Skeletal muscle cell (primary cell): ENCODE results near the gene CDC16.
"Not testable (repeated sequence)": the region's sequence is repeated elsewhere in the genome, so short reads cannot be mapped to it uniquely, and the experiment has no call there.

Source experiments
- DNase-seq: peaks from one replicate; pipeline ENCODE4 v3.0.0-alpha.2; 2010; ENCODE audit warnings: low read depth
- H3K4me3 ChIP-seq: 2 replicates; pipeline ENCODE4 v1.5.1; 2011; ENCODE audit warnings: low read depth, mild to moderate bottlenecking, control low read depth, low read length, moderate library complexity

CDC16 gene

DNA sequence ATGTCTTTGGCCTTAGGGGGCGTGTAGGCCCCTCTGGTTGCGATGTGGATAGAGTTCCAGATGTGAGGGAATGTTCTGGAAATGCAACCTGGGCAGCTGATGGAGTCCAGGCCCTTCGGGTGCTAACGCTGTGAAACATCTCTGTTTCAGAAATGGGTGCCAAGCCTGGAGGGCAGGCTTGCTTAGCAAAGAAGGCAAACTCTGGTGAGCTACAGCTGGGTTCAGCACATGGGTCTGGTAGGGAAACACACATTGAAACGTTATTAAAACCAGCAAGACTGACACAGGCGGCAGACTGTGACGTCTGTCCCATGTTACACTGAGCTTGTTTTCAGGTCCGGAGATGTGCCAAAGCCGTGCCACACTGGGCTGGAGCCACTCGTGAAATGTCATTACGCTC is 8.6 kb upstream of the CDC16 start:
- no peak overlapping the region for H3K4me3 ChIP-seq
- no peak for DNase-seq

GRCh38 chr13:114226699-114227323 is 7.9 kb upstream of the CDC16 start:
- H3K4me3 ChIP-seq = no peak overlapping the region
- DNase-seq = peak; percentile 32

DNA sequence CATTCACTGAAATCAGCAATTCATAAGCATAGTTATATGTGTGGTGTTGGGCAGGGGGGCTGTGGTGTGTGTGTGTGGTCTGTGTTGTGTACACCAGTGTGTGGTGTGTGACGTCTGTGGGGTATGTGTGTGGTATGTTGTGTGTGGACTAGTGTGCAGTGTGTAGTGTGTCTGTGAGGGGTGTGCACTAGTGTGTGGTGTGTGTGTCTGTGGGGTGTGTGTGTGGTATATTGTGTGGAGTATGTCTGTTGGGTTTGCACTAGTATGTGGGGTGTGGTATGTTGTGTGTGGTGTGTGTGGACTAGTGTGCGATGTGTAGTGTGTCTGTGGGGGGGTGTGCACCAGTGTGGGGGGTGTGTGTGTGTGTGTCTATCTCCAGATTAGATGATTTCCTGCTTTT is 7.2 kb upstream of the CDC16 start:
- no peak for DNase-seq
- H3K4me3 ChIP-seq = no peak overlapping the region

GRCh38 chr13:114228176-114228575 is 6.5 kb upstream of the CDC16 start:
- no peak overlapping the region for H3K4me3 ChIP-seq
- DNase-seq = no peak

DNA sequence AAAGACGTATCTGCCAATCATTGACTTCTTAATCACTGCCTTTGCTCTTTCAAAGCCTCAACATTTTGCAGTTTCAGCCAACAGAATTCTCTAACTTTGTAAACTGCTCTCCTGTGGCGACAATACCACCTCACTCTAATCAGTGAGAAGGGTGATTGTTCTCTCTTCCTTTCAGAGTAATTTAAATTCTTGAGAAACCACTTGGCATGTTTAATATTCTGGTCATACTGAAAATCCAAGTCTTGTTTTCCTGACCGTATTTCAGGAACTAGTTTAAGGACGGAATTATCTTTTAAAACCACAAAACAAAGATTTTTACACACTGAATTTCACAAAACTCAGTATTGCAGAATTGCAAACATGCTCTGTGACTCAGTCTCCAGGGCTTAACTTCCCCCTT is 5.2 kb upstream of the CDC16 start:
- no peak for DNase-seq
- no peak overlapping the region for H3K4me3 ChIP-seq

DNA sequence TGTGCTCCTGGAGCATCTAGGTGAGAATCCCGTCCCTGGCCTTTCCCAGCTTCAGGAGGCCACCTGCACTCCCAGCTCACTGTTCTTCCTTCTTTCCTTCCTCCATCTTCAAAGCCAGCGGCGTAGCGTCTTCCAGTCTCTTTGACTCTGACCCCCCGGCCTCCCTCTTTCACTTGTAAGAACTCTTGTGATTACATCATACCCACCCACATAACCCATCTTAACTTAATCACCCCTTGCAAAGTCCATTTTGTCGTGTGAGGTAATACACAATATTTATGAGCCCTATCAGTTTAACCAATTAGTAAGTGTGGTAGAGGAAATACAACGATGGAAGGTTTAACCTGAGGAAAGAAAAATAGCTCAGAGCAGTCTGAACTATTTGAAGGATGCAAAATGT is 4.6 kb upstream of the CDC16 start:
- no peak overlapping the region for H3K4me3 ChIP-seq
- peak; percentile 31 for DNase-seq

DNA sequence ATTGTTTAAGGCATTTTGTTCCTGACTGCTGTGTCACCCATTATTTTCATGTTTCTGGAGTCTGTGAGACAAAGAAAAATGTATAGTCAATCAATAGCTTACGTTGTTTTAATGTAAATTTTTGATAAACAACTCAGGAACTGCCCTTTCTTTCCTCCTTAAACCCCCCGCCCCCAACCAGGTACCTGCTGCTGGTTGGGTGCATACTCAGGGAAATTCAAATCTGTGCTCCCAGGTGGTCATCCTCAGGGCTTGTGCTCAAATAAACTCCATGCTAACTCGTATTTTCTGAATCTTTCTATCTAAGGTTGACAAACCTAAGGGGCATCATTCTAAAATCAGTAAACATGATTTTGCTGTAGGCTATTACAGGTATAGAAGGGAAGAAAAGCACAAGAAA is 4.1 kb upstream of the CDC16 start:
- DNase-seq = no peak

GRCh38 chr13:114231886-114232285 is 2.8 kb upstream of the CDC16 start:
- no peak for DNase-seq
- H3K4me3 ChIP-seq = no peak overlapping the region

More for the DNA sequence above, 4.1 kb upstream of the CDC16 start:
- no peak overlapping the region for H3K4me3 ChIP-seq

- DNase-seq = no peak
- peak overlapping the region; percentile 94 for H3K4me3 ChIP-seq
These were observed 442 bp upstream of the CDC16 start for GRCh38 chr13:114234266-114234644.

DNA sequence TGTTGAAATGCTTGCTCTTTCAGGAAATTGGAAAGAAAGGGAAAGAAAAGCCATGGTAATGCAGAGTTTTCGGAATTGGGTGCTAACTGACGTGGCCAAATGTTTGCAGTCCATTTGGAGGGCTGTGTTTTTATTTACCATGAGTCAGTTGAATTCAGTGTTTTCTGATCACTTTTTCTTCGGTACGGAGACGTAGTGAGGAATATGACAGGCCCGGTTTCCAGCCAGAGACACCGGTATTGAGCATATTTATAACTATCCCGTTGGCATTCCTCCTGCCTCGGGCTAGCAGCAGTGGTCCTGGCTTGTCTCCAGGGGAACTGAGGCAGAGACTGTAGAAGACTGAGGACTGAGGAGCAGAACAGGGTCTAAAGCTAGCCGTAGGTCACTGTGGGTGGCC is 1.0 kb downstream of the CDC16 start:
- DNase-seq = no peak
- peak overlapping the region; percentile 94 for H3K4me3 ChIP-seq

DNA sequence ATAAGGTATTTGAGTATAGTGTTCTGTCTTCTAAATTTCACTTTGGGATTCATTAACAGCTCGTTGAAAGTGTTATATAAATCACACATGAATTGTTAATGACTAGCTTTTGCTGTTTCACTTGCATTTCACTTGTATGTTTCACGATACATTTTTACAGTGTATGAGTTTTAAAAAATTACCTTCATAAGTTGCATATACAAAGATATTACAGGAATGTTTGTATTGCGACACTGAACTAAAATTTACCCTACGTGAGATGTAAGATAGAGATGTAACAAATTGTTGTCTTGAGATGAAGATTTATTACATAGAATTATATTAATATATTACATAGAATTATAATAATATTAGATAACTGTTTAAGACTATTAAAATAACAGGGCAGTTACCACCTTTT is 1.5 kb downstream of the CDC16 start:
- no peak for DNase-seq
- H3K4me3 ChIP-seq = peak overlapping the region; percentile 94

DNA sequence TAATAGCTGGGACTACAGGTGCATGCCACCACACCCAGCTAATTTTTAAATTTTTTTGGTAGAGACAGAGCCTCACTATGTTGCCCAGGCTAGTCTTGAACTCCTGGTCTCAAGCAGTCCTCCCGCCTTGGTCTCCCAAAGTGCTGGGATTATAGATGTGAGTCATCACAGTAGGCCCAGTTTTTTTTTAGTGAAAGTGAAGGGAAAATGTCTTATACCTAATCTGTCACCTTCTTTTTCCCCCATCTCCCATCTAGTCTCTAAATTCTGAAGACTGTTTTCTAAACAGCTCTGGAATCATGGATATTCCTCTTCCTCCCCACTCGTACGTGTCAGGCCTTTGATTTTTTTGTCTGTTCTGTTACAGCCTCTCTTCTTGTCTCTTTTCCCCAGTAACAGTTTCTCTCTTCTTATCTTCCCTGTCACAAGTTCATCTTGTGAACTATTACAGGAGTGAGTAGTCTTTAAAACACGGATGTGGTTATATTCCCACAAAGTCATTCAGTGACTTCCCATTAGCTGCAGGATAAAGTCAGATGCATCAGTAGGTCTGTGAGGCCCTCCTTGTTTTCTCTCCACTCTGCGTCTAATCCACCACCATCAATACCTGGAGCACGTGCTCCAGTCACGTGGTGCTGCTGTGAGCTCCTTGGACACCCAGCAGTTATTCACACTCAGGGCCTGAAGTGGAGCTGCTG is 2.9 kb downstream of the CDC16 start:
- no peak overlapping the region for H3K4me3 ChIP-seq
- no peak for DNase-seq

GRCh38 chr13:114241918-114242317 is 7.2 kb downstream of the CDC16 start:
- DNase-seq = no peak

DNA sequence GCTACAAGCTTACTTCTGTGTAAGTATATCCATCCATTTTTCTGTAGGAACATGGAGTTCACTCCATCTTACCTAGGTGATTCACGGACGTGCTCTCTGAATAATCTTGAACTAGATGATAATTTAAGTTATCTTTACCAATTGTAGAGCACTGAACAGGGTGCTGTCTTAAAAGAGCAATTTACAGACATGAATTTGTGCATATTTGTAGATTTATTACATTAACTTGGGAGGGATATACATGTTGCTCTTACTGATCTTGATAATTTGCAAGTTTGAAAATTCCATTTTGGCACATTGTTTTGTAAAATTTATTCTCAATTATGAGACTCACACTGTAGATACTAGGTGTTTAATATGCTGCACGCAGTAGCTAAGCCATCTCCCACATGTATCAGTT is 9.3 kb downstream of the CDC16 start:
- no peak overlapping the region for H3K4me3 ChIP-seq
- DNase-seq = no peak

More at GRCh38 chr13:114241918-114242317, 7.2 kb downstream of the CDC16 start:
- H3K4me3 ChIP-seq = no peak overlapping the region

DNA sequence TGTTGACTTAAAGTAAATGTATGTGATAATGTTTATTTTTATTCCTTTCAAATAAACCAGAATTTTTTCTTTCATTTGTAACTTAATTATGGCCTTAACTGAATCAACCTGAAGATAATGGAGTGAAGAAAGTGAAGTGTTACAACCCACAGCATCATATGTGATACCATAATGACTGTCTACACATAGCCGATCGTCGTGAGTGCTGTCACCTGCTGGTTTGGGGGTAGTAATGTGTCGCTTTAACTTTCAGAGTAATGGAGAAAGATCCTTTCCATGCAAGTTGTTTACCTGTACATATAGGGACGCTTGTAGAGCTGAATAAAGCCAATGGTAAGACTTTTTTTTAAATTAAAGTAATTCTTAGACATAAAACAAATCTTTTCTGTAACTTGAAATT is 9.9 kb downstream of the CDC16 start:
- no peak overlapping the region for H3K4me3 ChIP-seq
- no peak for DNase-seq

GRCh38 chr13:114248011-114248410 is 13.3 kb downstream of the CDC16 start:
- H3K4me3 ChIP-seq = no peak overlapping the region
- DNase-seq = no peak

DNA sequence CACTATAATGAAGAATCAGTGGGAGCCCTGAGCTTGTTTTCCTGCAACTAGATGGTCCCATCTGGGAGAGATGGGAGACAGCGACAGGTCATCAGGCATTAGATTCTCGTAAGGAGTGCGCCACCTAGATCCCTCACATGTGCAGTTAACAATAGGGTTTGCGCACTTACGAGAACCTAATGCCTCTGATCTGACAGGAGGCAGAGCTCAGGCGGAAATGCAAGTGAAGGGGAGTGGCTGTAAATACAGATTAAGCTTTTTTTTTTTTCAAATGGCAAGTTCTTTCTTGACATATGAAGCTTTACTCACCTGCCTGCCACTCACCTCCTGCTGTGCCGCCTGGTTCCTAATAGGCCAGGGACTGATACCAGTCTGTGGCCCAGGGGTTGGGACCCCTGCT is 14.4 kb downstream of the CDC16 start:
- DNase-seq = no peak

DNA sequence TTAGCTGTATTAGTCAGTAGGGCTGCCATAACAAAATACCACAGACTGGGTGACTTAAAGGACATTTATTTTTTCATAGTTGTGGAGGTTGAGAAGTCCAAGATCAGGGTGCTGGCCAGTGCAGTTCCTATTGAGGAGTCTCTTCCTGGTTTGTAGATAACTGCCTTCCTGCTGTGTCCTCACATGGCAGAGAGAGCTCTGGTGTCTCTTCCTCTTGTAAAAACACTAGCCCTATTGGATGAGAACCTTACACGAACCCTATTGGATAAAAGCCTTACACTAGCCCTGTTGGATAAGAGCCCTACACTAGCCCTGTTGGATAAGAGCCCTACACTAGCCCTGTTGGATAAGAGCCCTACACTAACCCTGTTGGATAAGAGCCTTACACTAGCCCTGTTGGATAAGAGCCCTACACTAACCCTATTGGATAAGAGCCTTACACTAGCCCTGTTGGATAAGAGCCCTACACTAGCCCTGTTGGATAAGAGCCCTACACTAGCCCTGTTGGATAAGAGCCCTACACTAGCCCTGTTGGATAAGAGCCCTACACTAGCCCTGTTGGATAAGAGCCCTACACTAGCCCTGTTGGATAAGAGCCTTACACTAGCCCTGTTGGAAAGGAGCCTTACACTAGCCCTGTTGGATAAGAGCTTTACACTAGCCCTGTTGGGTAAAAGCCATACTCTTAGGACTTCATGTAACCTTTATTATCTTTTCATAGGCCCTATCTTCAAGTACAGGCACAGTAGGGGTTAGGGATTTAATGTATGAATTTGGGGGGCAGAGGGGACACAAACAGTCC is 17.1 kb downstream of the CDC16 start:
- not testable (repeated sequence) for DNase-seq, H3K4me3 ChIP-seq

More for the DNA sequence above, 14.4 kb downstream of the CDC16 start:
- no peak overlapping the region for H3K4me3 ChIP-seq

GRCh38 chr13:114256547-114256946 is 21.9 kb downstream of the CDC16 start:
- no peak for DNase-seq
- no peak overlapping the region for H3K4me3 ChIP-seq

DNA sequence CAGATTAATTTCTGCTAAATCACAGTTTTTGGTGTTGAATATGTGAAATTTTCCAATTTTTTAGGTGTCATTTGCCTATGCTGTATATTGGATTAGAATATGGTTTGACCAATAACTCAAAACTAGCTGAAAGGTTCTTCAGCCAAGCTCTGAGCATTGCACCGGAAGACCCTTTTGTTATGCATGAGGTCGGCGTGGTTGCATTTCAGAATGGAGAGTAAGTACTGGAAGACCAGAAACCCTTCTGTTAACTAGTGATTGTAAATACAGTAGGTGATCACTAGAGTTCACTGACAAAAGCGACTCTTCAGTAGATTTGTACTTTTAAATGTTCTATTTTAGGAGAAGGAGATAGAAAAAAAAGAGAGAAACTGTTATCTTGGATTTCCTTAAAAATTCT is 22.3 kb downstream of the CDC16 start:
- no peak overlapping the region for H3K4me3 ChIP-seq
- DNase-seq = no peak

GRCh38 chr13:114258589-114258988 is 23.9 kb downstream of the CDC16 start:
- no peak for DNase-seq
- H3K4me3 ChIP-seq = no peak overlapping the region
